C4-2B (cell line): ENCODE measurements around the gene UVRAG.

Source experiments
- CTCF ChIP-seq: fragments of 450-650 bp; conservative IDR thresholded peaks from 2 replicates; pipeline ENCODE4 v1.5.1; 2017; ENCODE audit warnings: mild to moderate bottlenecking
- ZFX ChIP-seq: fragments of 450-650 bp; IDR thresholded peaks from 2 replicates; pipeline ENCODE4 v1.6.1; 2017

- TF ChIP-seq CTCF (no peak), ZFX (no peak)
These were observed 35.8 kb downstream of the UVRAG start for GRCh38 chr11:75850787-75851186.
